Parathyroid adenoma (tissue), 2 donors: ENCODE measurements around the gene MAPKAPK5.
"Not testable (repeated sequence)": the region's sequence is repeated elsewhere in the genome, so short reads cannot be mapped to it uniquely, and the experiment has no call there.

ENCODE experiments used
- H2AFZ ChIP-seq: fragments of 300-600 bp; sonication (generic); one replicate; pipeline ENCODE4 v1.7.0; 2017; ENCODE audit warnings: antibody characterized with exemption, mild to moderate bottlenecking
- H3K27ac ChIP-seq: fragments of 300-600 bp; sonication (generic); one replicate; pipeline ENCODE4 v1.7.0; 2017
- H3K27me3 ChIP-seq: fragments of 300-600 bp; sonication (generic); one replicate; pipeline ENCODE4 v1.7.0; 2017; ENCODE audit warnings: low read length; ENCODE audit not compliant: control insufficient read depth, insufficient read depth
- H3K36me3 ChIP-seq: fragments of 300-600 bp; sonication (generic); one replicate; pipeline ENCODE4 v1.7.0; 2017; ENCODE audit warnings: low read length; ENCODE audit not compliant: control insufficient read depth, insufficient read depth
- H3K4me1 ChIP-seq: fragments of 300-600 bp; sonication (generic); one replicate; pipeline ENCODE4 v1.7.0; 2017; ENCODE audit warnings: control low read depth
- H3K4me2 ChIP-seq: fragments of 300-600 bp; sonication (generic); one replicate; pipeline ENCODE4 v1.7.0; 2017; ENCODE audit warnings: low read length
- H3K4me3 ChIP-seq: fragments of 300-600 bp; sonication (generic); one replicate; pipeline ENCODE4 v1.7.0; 2017; ENCODE audit warnings: low read depth, low read length
- H3K79me2 ChIP-seq: fragments of 300-600 bp; sonication (generic); one replicate; pipeline ENCODE4 v1.7.0; 2017; ENCODE audit warnings: control low read depth
- H3K9ac ChIP-seq: fragments of 300-600 bp; sonication (generic); one replicate; pipeline ENCODE4 v1.7.0; 2017; ENCODE audit warnings: mild to moderate bottlenecking
- H3K9me3 ChIP-seq: fragments of 300-600 bp; sonication (generic); one replicate; pipeline ENCODE4 v1.7.0; 2017; ENCODE audit warnings: low read length; ENCODE audit not compliant: control insufficient read depth
- TF ChIP-seq, protein P1 (sequence below): fragments of 300-600 bp; sonication (generic); IDR thresholded peaks from one replicate; pipeline ENCODE4 v1.7.0; 2017; ENCODE audit warnings: antibody characterized with exemption, mild to moderate bottlenecking
- donor health status: primary hyperparathyroidism.

Gene MAPKAPK5

DNA sequence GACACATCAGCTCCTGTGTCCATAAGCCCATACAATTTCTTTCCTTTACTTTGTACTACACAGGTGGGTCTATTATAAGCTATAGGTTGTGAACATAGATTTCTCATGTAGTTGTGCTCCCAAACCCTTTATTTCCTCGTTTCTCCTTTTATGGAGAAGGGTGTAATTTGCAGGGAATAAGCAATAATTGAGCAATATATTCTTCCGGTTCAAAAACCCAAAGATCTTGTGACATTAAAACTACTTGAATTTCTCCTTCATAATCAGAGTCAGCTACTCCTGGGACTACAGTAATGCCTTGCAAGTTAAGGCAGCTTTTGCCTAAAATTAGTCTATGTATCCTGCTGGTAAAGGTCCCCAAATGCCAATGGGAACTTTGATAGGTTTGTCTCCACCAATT lies 19.1 kb upstream of the MAPKAPK5 start:
- no peaks in the 10 kb centered on the region for H3K9me3 ChIP-seq
- H3K36me3 ChIP-seq: no peaks in the 10 kb centered on the region
- no peaks in the 10 kb centered on the region for H3K27me3 ChIP-seq
- no peaks in the 10 kb centered on the region for H3K4me1 ChIP-seq
- no peak overlapping the region for H3K9ac ChIP-seq
- no peaks in the 10 kb centered on the region for H3K79me2 ChIP-seq
- TF ChIP-seq, protein P1, sequence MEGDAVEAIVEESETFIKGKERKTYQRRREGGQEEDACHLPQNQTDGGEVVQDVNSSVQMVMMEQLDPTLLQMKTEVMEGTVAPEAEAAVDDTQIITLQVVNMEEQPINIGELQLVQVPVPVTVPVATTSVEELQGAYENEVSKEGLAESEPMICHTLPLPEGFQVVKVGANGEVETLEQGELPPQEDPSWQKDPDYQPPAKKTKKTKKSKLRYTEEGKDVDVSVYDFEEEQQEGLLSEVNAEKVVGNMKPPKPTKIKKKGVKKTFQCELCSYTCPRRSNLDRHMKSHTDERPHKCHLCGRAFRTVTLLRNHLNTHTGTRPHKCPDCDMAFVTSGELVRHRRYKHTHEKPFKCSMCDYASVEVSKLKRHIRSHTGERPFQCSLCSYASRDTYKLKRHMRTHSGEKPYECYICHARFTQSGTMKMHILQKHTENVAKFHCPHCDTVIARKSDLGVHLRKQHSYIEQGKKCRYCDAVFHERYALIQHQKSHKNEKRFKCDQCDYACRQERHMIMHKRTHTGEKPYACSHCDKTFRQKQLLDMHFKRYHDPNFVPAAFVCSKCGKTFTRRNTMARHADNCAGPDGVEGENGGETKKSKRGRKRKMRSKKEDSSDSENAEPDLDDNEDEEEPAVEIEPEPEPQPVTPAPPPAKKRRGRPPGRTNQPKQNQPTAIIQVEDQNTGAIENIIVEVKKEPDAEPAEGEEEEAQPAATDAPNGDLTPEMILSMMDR: no peak
- no peak overlapping the region for H3K4me2 ChIP-seq
- no peak overlapping the region for H2AFZ ChIP-seq
- H3K4me3 ChIP-seq: no peak overlapping the region
- H3K27ac ChIP-seq: no peak overlapping the region

DNA sequence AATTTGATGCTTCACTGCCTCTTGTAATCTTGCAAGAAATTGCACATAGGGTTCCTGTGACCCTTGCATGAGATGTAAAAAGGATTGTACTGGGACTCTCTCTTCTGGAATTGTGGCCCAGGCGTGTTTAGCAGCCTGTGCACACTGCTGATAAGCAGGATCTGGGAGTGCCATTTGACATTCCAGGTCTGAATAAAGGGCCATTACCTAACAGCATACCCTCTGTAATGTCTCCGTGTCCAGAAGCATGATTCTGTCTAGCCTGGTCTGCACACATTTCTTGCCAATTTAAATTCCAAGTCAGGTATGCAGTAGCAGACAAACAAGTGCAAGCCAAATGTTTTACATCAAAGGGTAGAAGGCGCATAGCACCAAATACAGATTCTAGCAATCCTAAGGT lies 18.1 kb upstream of the MAPKAPK5 start:
- H2AFZ ChIP-seq: no peak overlapping the region
- H3K9me3 ChIP-seq: no peaks in the 10 kb centered on the region
- no peak overlapping the region for H3K27ac ChIP-seq
- no peaks in the 10 kb centered on the region for H3K27me3 ChIP-seq
- no peaks in the 10 kb centered on the region for H3K79me2 ChIP-seq
- no peak overlapping the region for H3K4me2 ChIP-seq
- no peaks in the 10 kb centered on the region for H3K4me1 ChIP-seq
- TF ChIP-seq, protein P1: no peak
- H3K9ac ChIP-seq: no peak overlapping the region
- no peak overlapping the region for H3K4me3 ChIP-seq
- H3K36me3 ChIP-seq: no peaks in the 10 kb centered on the region

DNA sequence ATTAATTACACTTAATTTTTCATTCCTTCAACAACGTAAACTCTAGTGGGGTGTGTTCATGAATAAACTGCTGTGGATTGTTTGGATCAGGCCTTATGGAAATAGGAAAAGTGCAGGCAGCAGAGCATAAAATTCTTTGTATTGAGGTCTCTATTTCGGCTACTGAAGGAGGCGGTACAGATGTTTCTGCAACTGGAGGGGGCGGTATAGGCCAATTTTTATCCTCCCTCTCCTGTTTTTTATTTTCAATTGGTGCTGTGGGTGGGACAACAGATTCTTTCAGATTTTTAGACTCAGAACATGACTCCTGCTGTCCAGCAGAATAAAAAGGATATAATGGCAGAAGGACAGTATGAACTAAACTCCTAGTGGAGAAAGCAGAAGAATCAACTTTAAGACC lies 17.7 kb upstream of the MAPKAPK5 start:
- H3K27me3 ChIP-seq, H3K27ac ChIP-seq, H3K79me2 ChIP-seq, H3K9me3 ChIP-seq, H2AFZ ChIP-seq, H3K4me2 ChIP-seq, H3K4me1 ChIP-seq, H3K9ac ChIP-seq, H3K36me3 ChIP-seq, H3K4me3 ChIP-seq: not testable (repeated sequence)

DNA sequence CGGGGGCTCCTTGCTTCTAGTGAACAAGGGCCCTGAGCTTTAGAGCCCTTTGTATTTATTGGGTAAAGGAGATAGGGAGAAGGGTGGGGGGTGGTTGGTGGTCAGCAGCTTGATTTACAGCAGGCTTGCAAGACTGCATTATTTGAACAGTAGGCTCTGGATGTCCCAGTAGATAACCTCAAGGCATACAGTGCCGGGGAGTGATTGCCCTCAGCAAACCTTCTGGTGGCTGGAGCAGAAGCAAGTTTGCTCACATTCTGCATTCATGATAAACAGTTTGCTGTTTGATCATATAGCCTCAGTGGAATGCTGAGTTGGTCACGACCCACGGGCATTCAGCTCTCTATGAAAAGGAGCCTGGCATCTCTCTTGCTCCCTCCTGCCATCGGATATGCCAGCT lies 16.5 kb upstream of the MAPKAPK5 start:
- TF ChIP-seq, protein P1: no peak

DNA sequence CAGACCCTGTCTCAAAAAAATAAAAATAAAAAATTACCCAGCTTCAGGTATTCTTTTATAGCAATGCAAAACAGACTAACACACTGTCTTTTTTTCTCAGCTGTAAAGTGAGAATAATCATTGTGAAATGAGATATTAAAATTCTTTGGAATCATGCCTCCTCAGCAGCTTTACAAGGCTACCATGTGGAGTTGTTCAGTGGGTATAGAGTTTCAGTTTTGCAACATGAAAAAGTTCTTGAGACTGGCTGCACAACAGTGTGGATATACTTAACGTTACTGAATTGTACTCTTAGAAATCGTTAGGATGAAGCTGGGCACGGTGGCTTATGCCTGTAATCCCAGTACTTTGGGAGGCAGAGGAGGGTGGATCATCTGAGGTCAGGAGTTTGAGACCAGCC lies 15.7 kb upstream of the MAPKAPK5 start:
- Histone ChIP-seq H3K36me3 (no peaks in the 10 kb centered on the region), H3K9ac (no peak overlapping the region), H3K4me1 (no peaks in the 10 kb centered on the region), H3K9me3 (no peaks in the 10 kb centered on the region), H3K4me3 (no peak overlapping the region), H3K4me2 (no peak overlapping the region), H3K79me2 (no peaks in the 10 kb centered on the region), H3K27me3 (no peaks in the 10 kb centered on the region), H3K27ac (no peak overlapping the region), H2AFZ (no peak overlapping the region)
- TF ChIP-seq, protein P1: no peak

More for the DNA sequence above, 16.5 kb upstream of the MAPKAPK5 start:
- Histone ChIP-seq H3K4me2 (no peak overlapping the region), H3K9ac (no peak overlapping the region), H3K79me2 (no peaks in the 10 kb centered on the region), H3K4me3 (no peak overlapping the region), H3K9me3 (no peaks in the 10 kb centered on the region), H3K27me3 (no peaks in the 10 kb centered on the region), H3K36me3 (no peaks in the 10 kb centered on the region), H3K4me1 (no peaks in the 10 kb centered on the region), H2AFZ (no peak overlapping the region), H3K27ac (no peak overlapping the region)
